Naive thymus-derived CD4-positive, alpha-beta T cell (primary cell): ENCODE data around the gene ZC3H12C. TPM values are rescaled to one million over a fixed set of nuclear protein-coding genes. Genes with fewer than 3 reads are reported as not detected.

Experiments used
- ATAC-seq: fragments of 150-1000 bp; cut with Tn5 transposase; 2 replicates; pipeline ENCODE4 v1.10.0; 2021; ENCODE audit warnings: mild to moderate bottlenecking, moderate library complexity
- CTCF ChIA-PET: fragments of 350-600 bp; sonication (Branson Sonifier 250); formaldehyde crosslinking; loops from one replicate; lab custom pipeline; 2021; ENCODE audit warnings: antibody characterized with exemption; lab: Charles Lee
- POLR2A ChIA-PET: fragments of 350-600 bp; sonication (Branson Sonifier 250); formaldehyde crosslinking; loops from one replicate; lab custom pipeline; 2021; ENCODE audit warnings: antibody characterized with exemption, inconsistent platforms; lab: Charles Lee
- DNase-seq, 9 donors: peaks; one replicate each; pipeline versions ENCODE4 v3.0.0 to v3.0.0-alpha.2; 2020 to 2022; ENCODE audit warnings: mixed read lengths in 1 of 9
- H3K27ac ChIP-seq: one replicate; pipeline ENCODE4 v1.7.0; 2013; ENCODE audit warnings: mild to moderate bottlenecking, low read depth, low read length, moderate library complexity
- H3K27me3 ChIP-seq, 2 donors: one replicate each; pipeline ENCODE4 v1.7.0; 2013; ENCODE audit warnings: low read length in 2 of 2, mild to moderate bottlenecking in 2 of 2, moderate library complexity in 2 of 2; ENCODE audit not compliant: control insufficient read depth in 2 of 2, insufficient read depth in 2 of 2
- H3K36me3 ChIP-seq, 3 experiments: 1 replicate in 2 of 3; 2 replicates in 1 of 3; pipeline ENCODE4 v1.7.0; 2013; ENCODE audit warnings: low read length in 3 of 3, mild to moderate bottlenecking in 3 of 3, moderate library complexity in 1 of 3; ENCODE audit not compliant: insufficient read depth in 3 of 3, control insufficient read depth in 2 of 3
- H3K4me1 ChIP-seq, 2 donors: one replicate each; pipeline ENCODE4 v1.7.0; 2013; ENCODE audit warnings: low read length in 2 of 2, mild to moderate bottlenecking in 2 of 2, moderate library complexity in 1 of 2; ENCODE audit not compliant: control insufficient read depth in 2 of 2, insufficient read depth in 2 of 2
- H3K4me3 ChIP-seq: 2 replicates; pipeline ENCODE4 v1.7.0; 2013; ENCODE audit warnings: mild to moderate bottlenecking, low read length
- H3K9me3 ChIP-seq, 3 experiments: 1 replicate in 2 of 3; 2 replicates in 1 of 3; pipeline ENCODE4 v1.7.0; 2013; ENCODE audit warnings: low read length in 3 of 3; ENCODE audit not compliant: control insufficient read depth in 2 of 3
- H3K27ac Mint-ChIP-seq, 9 donors: one replicate each; pipeline ENCODE4 v1.8.0; 2020 to 2022; ENCODE audit warnings: mixed read lengths in 9 of 9, mild to moderate bottlenecking in 8 of 9, moderate library complexity in 5 of 9, inconsistent platforms in 2 of 9
- H3K27me3 Mint-ChIP-seq, 5 donors: one replicate each; pipeline ENCODE4 v1.8.0; 2021 to 2022; ENCODE audit warnings: mixed read lengths in 5 of 5, mild to moderate bottlenecking in 1 of 5
- H3K36me3 Mint-ChIP-seq, 5 donors: one replicate each; pipeline ENCODE4 v1.8.0; 2020 to 2022; ENCODE audit warnings: mixed read lengths in 5 of 5, mild to moderate bottlenecking in 3 of 5, inconsistent platforms in 1 of 5
- H3K4me1 Mint-ChIP-seq, 7 donors: one replicate each; pipeline ENCODE4 v1.8.0; 2020 to 2022; ENCODE audit warnings: mixed read lengths in 7 of 7, mild to moderate bottlenecking in 3 of 7, inconsistent platforms in 1 of 7
- H3K4me3 Mint-ChIP-seq, 10 donors: one replicate each; pipeline ENCODE4 v1.8.0; 2020 to 2022; ENCODE audit warnings: mild to moderate bottlenecking in 10 of 10, mixed read lengths in 10 of 10, moderate library complexity in 6 of 10, inconsistent platforms in 2 of 10
- H3K9me3 Mint-ChIP-seq, 11 donors: one replicate each; pipeline ENCODE4 v1.8.0; 2020 to 2022; ENCODE audit warnings: mixed read lengths in 11 of 11, mild to moderate bottlenecking in 4 of 11, inconsistent platforms in 1 of 11, moderate library complexity in 1 of 11
- intact Hi-C, 2 donors: fragments of 100-400 bp; cut with micrococcal nuclease; formaldehyde crosslinking; loops; one replicate each; pipeline ENCODE4 v1.15.1; 2023
- polyA plus RNA-seq, 2 donors: library from polyadenylated mRNA; unstranded; fragments of 300-500 nt; fragmentation: Illumina TruSeq; gene quantifications; one replicate each; pipeline ENCODE4 v1.2.3, GENCODE V29; 2021
- total RNA-seq, 6 experiments: library from RNA in 5 of 6; stranded (reverse) in 5 of 6; gene quantifications; 1 replicate in 5 of 6; 2 replicates in 1 of 6; pipeline ENCODE4 v1.2.3 and lab custom pipeline; 2021 to 2026

Gene ZC3H12C
- total and polyA plus RNA-seq, 7 experiments from 2014 or later, result 0.19 to 2.5 (median 0.35) TPM; not detected in 2

DNA sequence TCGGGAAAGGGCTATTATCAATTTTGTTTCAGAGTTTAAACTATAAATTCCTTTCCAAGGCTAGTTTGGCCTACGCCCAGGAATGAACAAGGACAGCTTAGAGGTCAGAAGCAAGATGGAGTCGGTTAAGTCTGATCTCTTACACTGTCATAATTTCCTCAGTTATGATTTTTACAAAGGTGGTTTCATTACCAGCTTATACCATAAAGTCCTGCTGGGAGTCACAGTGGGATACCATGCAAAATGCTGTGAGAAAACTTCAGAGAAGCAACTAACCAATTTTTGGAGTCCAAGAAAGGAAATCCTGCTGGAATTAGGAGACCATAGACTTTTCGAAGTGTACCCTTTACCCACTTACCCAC is 17.4 kb upstream of the ZC3H12C start:
- ChIA-PET CTCF (no interaction called here), POLR2A (no interaction called here)
- Histone ChIP-seq H3K4me1 (no peaks in the 10 kb centered on the region), H3K36me3 (no peaks in the 10 kb centered on the region), H3K9me3 (no peaks in the 10 kb centered on the region), H3K27me3 (no peaks in the 10 kb centered on the region), H3K27ac (no peak overlapping the region), H3K4me3 (no peak overlapping the region)
- H3K9me3 Mint-ChIP-seq, result peaks cover 0 to 7% (median 0%) of the 10 kb centered on the region in 11 donors
- peaks cover 0 to 1% (median 0%) of the 10 kb centered on the region in 5 donors for H3K36me3 Mint-ChIP-seq
- peaks cover 4 to 31% (median 11%) of the 10 kb centered on the region in 5 donors for H3K27me3 Mint-ChIP-seq
- peaks cover 0 to 21% (median 0%) of the 10 kb centered on the region in 7 donors for H3K4me1 Mint-ChIP-seq
- ATAC-seq, result no peak
- no peak for DNase-seq
- intact Hi-C loops, result no loop called here
- no peak overlapping the region for H3K27ac Mint-ChIP-seq
- no peak overlapping the region for H3K4me3 Mint-ChIP-seq

- Mint-ChIP-seq H3K27ac (no peak overlapping the region), H3K4me3 (peak overlapping the region in 1 of 10 donors; percentile 6)
- intact Hi-C loops, result no loop called here
These were observed 16.7 kb upstream of the ZC3H12C start for GRCh38 chr11:110076371-110076965.

DNA sequence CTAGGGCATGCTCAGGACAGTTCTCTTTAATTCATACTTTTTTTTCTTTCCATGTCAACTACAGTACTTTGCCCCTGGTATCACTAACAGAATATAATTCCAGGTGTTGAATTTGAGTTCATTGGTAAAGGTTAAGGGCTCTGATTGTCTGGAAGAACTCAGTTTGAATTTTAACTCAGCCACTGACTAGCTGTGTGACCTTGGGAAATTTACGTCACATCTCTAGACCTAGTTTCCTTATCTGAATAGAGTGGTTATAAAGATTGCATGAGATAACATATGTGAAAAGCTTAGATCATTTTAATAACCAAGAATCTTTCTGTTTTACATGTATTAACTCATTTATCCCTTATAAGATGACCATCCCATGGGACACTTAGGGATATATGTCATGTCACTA is 15.8 kb upstream of the ZC3H12C start:
- Mint-ChIP-seq H3K27ac (peak overlapping the region in 1 of 9 donors; percentile 87), H3K4me3 (peak overlapping the region in 1 of 10 donors; percentile 56), H3K4me1 (peaks cover 0 to 21% (median 0%) of the 10 kb centered on the region in 7 donors), H3K27me3 (peaks cover 4 to 29% (median 9%) of the 10 kb centered on the region in 5 donors), H3K9me3 (peaks cover 0 to 7% (median 0%) of the 10 kb centered on the region in 11 donors), H3K36me3 (peaks cover 0 to 1% (median 0%) of the 10 kb centered on the region in 5 donors)
- Histone ChIP-seq H3K4me3 (no peak overlapping the region), H3K4me1 (no peaks in the 10 kb centered on the region), H3K36me3 (no peaks in the 10 kb centered on the region), H3K9me3 (no peaks in the 10 kb centered on the region), H3K27me3 (no peaks in the 10 kb centered on the region), H3K27ac (no peak overlapping the region)
- intact Hi-C loops, result no loop called here
- ChIA-PET CTCF (no interaction called here), POLR2A (no interaction called here)
- ATAC-seq, result no peak
- DNase-seq, result no peak

More at GRCh38 chr11:110076371-110076965, 16.7 kb upstream of the ZC3H12C start:
- POLR2A ChIA-PET, result no interaction called here
- Mint-ChIP-seq H3K9me3 (peaks cover 0 to 7% (median 0%) of the 10 kb centered on the region in 11 donors), H3K36me3 (peaks cover 0 to 1% (median 0%) of the 10 kb centered on the region in 5 donors), H3K27me3 (peaks cover 4 to 31% (median 8%) of the 10 kb centered on the region in 5 donors), H3K4me1 (peaks cover 0 to 21% (median 0%) of the 10 kb centered on the region in 7 donors)
- Histone ChIP-seq H3K4me1 (no peaks in the 10 kb centered on the region), H3K27ac (no peak overlapping the region), H3K36me3 (no peaks in the 10 kb centered on the region), H3K4me3 (no peak overlapping the region), H3K27me3 (no peaks in the 10 kb centered on the region), H3K9me3 (no peaks in the 10 kb centered on the region)
- ATAC-seq, result no peak
- CTCF ChIA-PET, result no interaction called here
- DNase-seq, result no peak

DNA sequence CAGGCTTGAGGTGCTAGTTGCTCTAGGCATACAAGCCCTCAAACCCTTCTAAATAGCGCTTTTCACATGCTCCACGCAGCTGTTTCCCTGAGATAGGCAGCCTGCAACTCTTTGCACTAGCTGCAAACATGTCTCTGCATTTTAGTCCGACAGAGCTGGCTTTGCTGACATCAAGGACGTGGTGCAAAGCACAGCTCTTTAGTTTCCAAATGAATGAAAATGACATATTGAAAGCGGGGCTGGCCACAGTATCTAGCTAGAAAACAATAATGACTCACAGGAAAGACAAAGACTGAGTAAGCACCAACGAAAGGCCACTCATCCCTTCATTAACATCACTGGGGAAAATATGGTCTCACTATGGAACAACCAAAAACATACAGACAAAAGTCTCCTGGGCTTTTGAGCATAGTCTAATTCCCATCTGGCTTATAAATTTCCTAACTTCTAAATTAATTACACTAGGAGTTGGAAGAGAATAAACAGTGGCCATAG is 15.3 kb upstream of the ZC3H12C start:
- ChIA-PET POLR2A (no interaction called here), CTCF (no interaction called here)
- Histone ChIP-seq H3K36me3 (no peaks in the 10 kb centered on the region), H3K9me3 (no peaks in the 10 kb centered on the region), H3K27me3 (no peaks in the 10 kb centered on the region), H3K4me3 (no peak overlapping the region), H3K27ac (no peak overlapping the region), H3K4me1 (no peaks in the 10 kb centered on the region)
- ATAC-seq, result peak; percentile 34
- Mint-ChIP-seq H3K9me3 (peaks cover 0 to 7% (median 0%) of the 10 kb centered on the region in 11 donors), H3K36me3 (peaks cover 0 to 4% (median 0%) of the 10 kb centered on the region in 5 donors), H3K4me3 (peak overlapping the region in 1 of 10 donors; percentile 58), H3K27me3 (peaks cover 4 to 29% (median 9%) of the 10 kb centered on the region in 5 donors), H3K27ac (peak overlapping the region in 1 of 9 donors; percentile 87), H3K4me1 (peaks cover 0 to 25% (median 0%) of the 10 kb centered on the region in 7 donors)
- peak in 1 of 9 donors; percentile 28 for DNase-seq
- intact Hi-C loops, result loop anchor here in 1 of 2 donors (1.0 kb wide), 1 partner anchor 14 kb away; no protein-coding TSS in a partner anchor

DNA sequence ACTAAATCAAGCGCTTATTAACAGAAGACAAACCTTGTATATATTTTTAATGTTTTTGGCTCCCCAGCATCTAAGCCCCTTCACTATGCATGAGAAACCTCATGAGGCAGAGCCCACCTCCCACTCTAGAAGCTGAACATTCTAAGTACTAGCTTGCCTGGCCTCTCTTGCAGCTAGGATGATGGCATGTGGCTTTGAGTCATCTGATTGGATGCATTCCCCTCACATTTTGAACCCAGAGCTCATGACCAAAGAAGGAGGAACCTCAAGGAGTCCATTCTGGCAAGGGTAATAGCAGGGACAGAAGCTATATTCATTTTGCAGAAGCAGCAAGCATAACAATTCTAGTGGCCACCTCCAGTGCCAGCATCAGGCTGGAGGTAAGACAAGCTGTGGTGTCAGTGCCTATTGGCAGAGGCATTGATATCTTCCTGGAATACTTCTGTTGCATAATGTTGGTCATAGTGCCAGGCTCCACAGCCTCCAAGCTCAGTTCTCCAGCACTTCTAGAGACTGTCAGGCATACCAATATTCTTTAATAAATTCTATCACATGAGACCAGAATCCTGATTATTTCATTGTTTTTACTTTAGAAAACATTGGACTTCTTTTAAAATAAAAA is 14.2 kb upstream of the ZC3H12C start:
- Histone ChIP-seq H3K4me3 (no peak overlapping the region), H3K9me3 (no peaks in the 10 kb centered on the region), H3K27me3 (no peaks in the 10 kb centered on the region), H3K36me3 (no peaks in the 10 kb centered on the region), H3K4me1 (no peaks in the 10 kb centered on the region), H3K27ac (no peak overlapping the region)
- Mint-ChIP-seq H3K27ac (no peak overlapping the region), H3K4me1 (peaks cover 0 to 25% (median 0%) of the 10 kb centered on the region in 7 donors), H3K27me3 (peaks cover 3 to 29% (median 5%) of the 10 kb centered on the region in 5 donors), H3K36me3 (peaks cover 0 to 4% (median 0%) of the 10 kb centered on the region in 5 donors), H3K4me3 (no peak overlapping the region), H3K9me3 (peaks cover 0 to 7% (median 0%) of the 10 kb centered on the region in 11 donors)
- ChIA-PET CTCF (no interaction called here), POLR2A (no interaction called here)
- intact Hi-C loops, result loop anchor here in 1 of 2 donors (1.0 kb wide), 1 partner anchor 13 kb away; no protein-coding TSS in a partner anchor
- ATAC-seq, result no peak
- DNase-seq, result no peak

DNA sequence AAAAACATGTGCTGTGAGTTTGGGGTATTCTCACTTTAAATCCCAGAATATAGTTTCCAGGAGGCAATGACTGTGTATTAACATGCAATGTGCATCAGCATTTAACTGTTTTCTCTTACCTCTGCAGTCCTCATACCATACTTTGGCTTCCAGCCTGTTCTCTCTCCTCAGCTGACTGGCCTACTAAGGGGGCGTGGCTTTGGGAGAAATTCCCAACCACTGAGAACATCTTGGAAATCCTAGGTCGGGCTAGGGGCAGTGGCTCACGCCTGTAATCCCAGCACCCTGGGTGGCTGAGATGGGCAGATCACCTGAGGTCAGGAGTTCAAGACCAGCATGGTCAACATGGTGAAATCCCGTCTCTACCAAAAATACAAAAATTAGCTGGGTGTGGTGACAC is 13.5 kb upstream of the ZC3H12C start:
- H3K4me1 ChIP-seq, result no peaks in the 10 kb centered on the region
- peaks cover 0 to 4% (median 0%) of the 10 kb centered on the region in 5 donors for H3K36me3 Mint-ChIP-seq
- H3K4me3 ChIP-seq, result no peak overlapping the region
- no peaks in the 10 kb centered on the region for H3K36me3 ChIP-seq
- H3K4me3 Mint-ChIP-seq, result no peak overlapping the region
- ChIA-PET CTCF (no interaction called here), POLR2A (no interaction called here)
- H3K27ac Mint-ChIP-seq, result no peak overlapping the region
- ATAC-seq (no peak), DNase-seq (no peak)
- no peaks in the 10 kb centered on the region for H3K27me3 ChIP-seq
- intact Hi-C loops, result no loop called here
- H3K27me3 Mint-ChIP-seq, result peaks cover 4 to 29% (median 7%) of the 10 kb centered on the region in 5 donors
- no peak overlapping the region for H3K27ac ChIP-seq
- H3K9me3 ChIP-seq, result no peaks in the 10 kb centered on the region
- H3K4me1 Mint-ChIP-seq, result peaks cover 0 to 25% (median 0%) of the 10 kb centered on the region in 7 donors
- peaks cover 0 to 4% (median 0%) of the 10 kb centered on the region in 11 donors for H3K9me3 Mint-ChIP-seq
